Parathyroid adenoma (tissue), 2 donors: ENCODE data around the gene RERE.
A peak's percentile ranks its signal among the peaks of the same experiment; 100 is the strongest.

Experiments
- H2AFZ ChIP-seq: fragments of 300-600 bp; sonication (generic); one replicate; pipeline ENCODE4 v1.7.0; 2017; ENCODE audit warnings: antibody characterized with exemption, mild to moderate bottlenecking
- H3K27ac ChIP-seq: fragments of 300-600 bp; sonication (generic); one replicate; pipeline ENCODE4 v1.7.0; 2017
- H3K27me3 ChIP-seq: fragments of 300-600 bp; sonication (generic); one replicate; pipeline ENCODE4 v1.7.0; 2017; ENCODE audit warnings: low read length; ENCODE audit not compliant: control insufficient read depth, insufficient read depth
- H3K36me3 ChIP-seq: fragments of 300-600 bp; sonication (generic); one replicate; pipeline ENCODE4 v1.7.0; 2017; ENCODE audit warnings: low read length; ENCODE audit not compliant: control insufficient read depth, insufficient read depth
- H3K4me1 ChIP-seq: fragments of 300-600 bp; sonication (generic); one replicate; pipeline ENCODE4 v1.7.0; 2017; ENCODE audit warnings: control low read depth
- H3K4me2 ChIP-seq: fragments of 300-600 bp; sonication (generic); one replicate; pipeline ENCODE4 v1.7.0; 2017; ENCODE audit warnings: low read length
- H3K4me3 ChIP-seq: fragments of 300-600 bp; sonication (generic); one replicate; pipeline ENCODE4 v1.7.0; 2017; ENCODE audit warnings: low read depth, low read length
- H3K79me2 ChIP-seq: fragments of 300-600 bp; sonication (generic); one replicate; pipeline ENCODE4 v1.7.0; 2017; ENCODE audit warnings: control low read depth
- H3K9ac ChIP-seq: fragments of 300-600 bp; sonication (generic); one replicate; pipeline ENCODE4 v1.7.0; 2017; ENCODE audit warnings: mild to moderate bottlenecking
- H3K9me3 ChIP-seq: fragments of 300-600 bp; sonication (generic); one replicate; pipeline ENCODE4 v1.7.0; 2017; ENCODE audit warnings: low read length; ENCODE audit not compliant: control insufficient read depth
- TF ChIP-seq, protein P1 (sequence below): fragments of 300-600 bp; sonication (generic); IDR thresholded peaks from one replicate; pipeline ENCODE4 v1.7.0; 2017; ENCODE audit warnings: antibody characterized with exemption, mild to moderate bottlenecking
- donor health status: primary hyperparathyroidism.

The RERE gene

DNA sequence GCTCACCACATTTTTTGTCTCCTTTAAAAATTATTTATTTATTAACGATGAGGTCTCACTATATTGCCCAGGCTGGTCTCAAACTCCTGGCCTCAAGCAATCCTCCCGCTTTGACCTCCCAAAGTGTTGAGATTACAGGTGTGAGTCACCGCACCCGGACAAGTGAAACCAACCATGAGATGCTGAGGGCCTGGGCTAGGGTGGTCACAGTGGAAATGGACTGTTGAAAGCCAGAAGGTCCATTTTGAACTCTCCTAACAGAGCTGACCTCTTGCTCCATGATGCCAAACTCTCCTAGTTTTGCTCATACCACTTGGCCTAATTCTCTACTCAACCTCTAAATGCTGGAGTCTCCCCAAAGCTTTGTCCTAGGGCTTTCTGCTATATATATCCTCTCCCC is 390.4 kb downstream of the RERE start:
- Histone ChIP-seq H3K27me3 (no peaks in the 10 kb centered on the region), H2AFZ (no peak overlapping the region), H3K79me2 (peaks cover 6% of the 10 kb centered on the region), H3K27ac (no peak overlapping the region), H3K9me3 (no peaks in the 10 kb centered on the region), H3K4me2 (no peak overlapping the region), H3K4me1 (peaks cover 2% of the 10 kb centered on the region), H3K9ac (no peak overlapping the region), H3K4me3 (no peak overlapping the region), H3K36me3 (no peaks in the 10 kb centered on the region)
- TF ChIP-seq, protein P1, sequence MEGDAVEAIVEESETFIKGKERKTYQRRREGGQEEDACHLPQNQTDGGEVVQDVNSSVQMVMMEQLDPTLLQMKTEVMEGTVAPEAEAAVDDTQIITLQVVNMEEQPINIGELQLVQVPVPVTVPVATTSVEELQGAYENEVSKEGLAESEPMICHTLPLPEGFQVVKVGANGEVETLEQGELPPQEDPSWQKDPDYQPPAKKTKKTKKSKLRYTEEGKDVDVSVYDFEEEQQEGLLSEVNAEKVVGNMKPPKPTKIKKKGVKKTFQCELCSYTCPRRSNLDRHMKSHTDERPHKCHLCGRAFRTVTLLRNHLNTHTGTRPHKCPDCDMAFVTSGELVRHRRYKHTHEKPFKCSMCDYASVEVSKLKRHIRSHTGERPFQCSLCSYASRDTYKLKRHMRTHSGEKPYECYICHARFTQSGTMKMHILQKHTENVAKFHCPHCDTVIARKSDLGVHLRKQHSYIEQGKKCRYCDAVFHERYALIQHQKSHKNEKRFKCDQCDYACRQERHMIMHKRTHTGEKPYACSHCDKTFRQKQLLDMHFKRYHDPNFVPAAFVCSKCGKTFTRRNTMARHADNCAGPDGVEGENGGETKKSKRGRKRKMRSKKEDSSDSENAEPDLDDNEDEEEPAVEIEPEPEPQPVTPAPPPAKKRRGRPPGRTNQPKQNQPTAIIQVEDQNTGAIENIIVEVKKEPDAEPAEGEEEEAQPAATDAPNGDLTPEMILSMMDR = no peak

DNA sequence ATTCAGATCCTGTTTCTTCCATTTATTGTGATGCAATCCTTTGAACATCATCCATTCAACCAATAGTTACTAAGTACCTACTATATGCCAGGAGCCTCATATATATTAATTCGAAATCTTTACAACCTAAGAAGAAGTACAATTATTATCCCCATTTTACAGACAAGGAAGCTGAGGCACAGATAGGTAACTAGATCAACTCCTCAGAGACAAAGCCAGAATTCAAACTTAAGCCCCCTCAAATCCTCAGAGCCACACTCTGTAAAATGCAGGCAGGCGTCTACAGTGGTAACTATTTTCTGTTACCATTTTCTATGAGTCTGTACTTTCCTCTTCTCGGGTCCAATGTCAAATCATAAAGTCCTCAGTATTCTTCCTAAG is 391.7 kb downstream of the RERE start:
- H3K9ac ChIP-seq = no peak overlapping the region
- H3K4me1 ChIP-seq = peaks cover 2% of the 10 kb centered on the region
- H3K27me3 ChIP-seq = no peaks in the 10 kb centered on the region
- H3K9me3 ChIP-seq = no peaks in the 10 kb centered on the region
- TF ChIP-seq, protein P1 = no peak
- H2AFZ ChIP-seq = no peak overlapping the region
- no peaks in the 10 kb centered on the region for H3K36me3 ChIP-seq
- no peak overlapping the region for H3K4me3 ChIP-seq
- H3K27ac ChIP-seq = no peak overlapping the region
- H3K79me2 ChIP-seq = no peaks in the 10 kb centered on the region
- no peak overlapping the region for H3K4me2 ChIP-seq

DNA sequence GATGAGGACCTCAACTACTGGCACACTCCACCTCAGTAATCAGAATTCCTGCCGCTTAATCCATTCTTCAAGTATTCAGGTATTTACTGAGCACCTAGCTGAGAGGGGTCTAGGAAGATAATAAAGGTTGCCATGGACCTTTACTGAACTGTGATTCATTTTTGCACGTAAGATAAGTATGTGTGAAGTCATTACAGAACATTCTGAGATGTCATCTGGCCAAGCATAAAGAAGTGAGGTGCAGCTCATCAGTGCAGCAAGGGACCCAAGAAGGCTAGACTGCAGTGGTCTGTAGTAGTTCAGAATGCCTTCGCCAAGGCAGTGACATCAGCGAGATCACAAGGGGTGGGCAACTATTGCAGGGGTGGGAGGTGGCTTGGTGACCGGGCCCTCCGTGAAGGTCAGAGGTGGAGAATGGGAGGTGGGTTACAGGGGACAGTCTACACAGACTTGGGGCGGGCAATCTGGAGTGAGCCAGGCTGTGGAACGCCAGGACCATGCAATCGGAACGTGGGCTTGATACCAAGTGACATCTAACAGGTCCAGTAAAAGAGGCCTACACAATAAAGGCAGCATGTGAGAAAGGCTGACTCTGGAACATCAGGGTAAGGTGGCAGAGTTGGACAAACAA is 392.2 kb downstream of the RERE start:
- H3K27ac ChIP-seq = peak overlapping the region; percentile 67
- H3K9ac ChIP-seq = no peak overlapping the region
- H3K79me2 ChIP-seq = peaks cover under 1% of the 10 kb centered on the region
- H3K9me3 ChIP-seq = no peaks in the 10 kb centered on the region
- H2AFZ ChIP-seq = no peak overlapping the region
- H3K4me2 ChIP-seq = no peak overlapping the region
- H3K4me1 ChIP-seq = peaks cover 6% of the 10 kb centered on the region
- no peaks in the 10 kb centered on the region for H3K36me3 ChIP-seq
- no peaks in the 10 kb centered on the region for H3K27me3 ChIP-seq
- no peak overlapping the region for H3K4me3 ChIP-seq
- TF ChIP-seq, protein P1 = no peak

DNA sequence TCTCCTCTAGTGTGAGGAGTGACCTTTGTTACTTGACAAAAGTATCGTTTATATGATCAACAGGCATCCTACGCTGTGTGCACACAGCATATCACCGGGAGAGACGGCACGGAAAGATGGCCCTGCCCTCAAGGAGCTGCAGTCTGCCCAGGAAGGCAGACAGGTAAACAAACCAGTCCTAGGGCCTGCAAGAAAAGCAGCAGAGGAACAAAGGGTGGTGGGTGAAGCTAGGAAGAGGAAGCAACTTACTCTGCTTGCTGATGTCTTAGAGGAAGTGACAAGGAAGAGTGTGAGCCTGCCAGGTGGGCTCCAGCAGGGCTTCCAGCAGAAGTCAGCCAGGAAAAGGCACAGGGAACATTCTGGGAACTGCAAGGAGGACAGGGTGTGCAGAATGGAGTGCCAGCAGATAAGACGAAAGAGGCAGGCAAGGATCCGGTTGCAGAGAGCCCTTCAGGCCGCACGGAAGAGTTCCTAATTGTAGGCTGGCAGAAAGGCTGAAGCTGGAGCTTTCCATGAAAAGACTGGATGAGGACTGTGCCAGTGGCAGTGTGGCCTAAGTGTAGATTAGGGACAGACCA is 392.8 kb downstream of the RERE start:
- peaks cover 12% of the 10 kb centered on the region for H3K4me1 ChIP-seq
- H2AFZ ChIP-seq = peak overlapping the region; percentile 58
- H3K4me2 ChIP-seq = peak overlapping the region; percentile 77
- H3K79me2 ChIP-seq = peaks cover 6% of the 10 kb centered on the region
- TF ChIP-seq, protein P1 = no peak
- H3K9ac ChIP-seq = no peak overlapping the region
- H3K36me3 ChIP-seq = no peaks in the 10 kb centered on the region
- no peaks in the 10 kb centered on the region for H3K9me3 ChIP-seq
- H3K27ac ChIP-seq = peak overlapping the region; percentile 67
- peak overlapping the region; percentile 46 for H3K4me3 ChIP-seq
- H3K27me3 ChIP-seq = no peaks in the 10 kb centered on the region
